Activated T-cell treated with anti-CD3 and anti-CD28 coated beads, Interleukin-2, amount 50 U/mL, for 72 hours (primary cell): Measurements from ENCODE around the gene ZNF597. TPM values are rescaled to one million over a fixed set of nuclear protein-coding genes. Genes with fewer than 3 reads are reported as not detected.
A peak's percentile ranks its signal among the peaks of the same experiment; 100 is the strongest.

ENCODE experiments used
- ATAC-seq, 2 donors: fragments of 150-1000 bp; cut with Tn5 transposase; replicated peaks in 1 of 2; 2 replicates each; pipeline ENCODE4 v1.10.0; 2021; ENCODE audit warnings: moderate library complexity in 2 of 2, mild to moderate bottlenecking in 1 of 2
- DNase-seq, 2 donors: peaks; one replicate each; pipeline ENCODE4 v3.0.0; 2021 to 2022; ENCODE audit warnings: mixed read lengths in 1 of 2
- H3K27ac Mint-ChIP-seq: one replicate; pipeline ENCODE4 v1.8.0; 2022; ENCODE audit warnings: mild to moderate bottlenecking, moderate library complexity, mixed read lengths
- H3K27me3 Mint-ChIP-seq: one replicate; pipeline ENCODE4 v1.8.0; 2022; ENCODE audit warnings: low read depth, mixed read lengths
- H3K36me3 Mint-ChIP-seq, 2 donors: one replicate each; pipeline ENCODE4 v1.8.0; 2022; ENCODE audit warnings: mixed read lengths in 2 of 2, mild to moderate bottlenecking in 1 of 2; ENCODE audit not compliant: insufficient read depth in 2 of 2
- H3K4me1 Mint-ChIP-seq: one replicate; pipeline ENCODE4 v1.8.0; 2022; ENCODE audit warnings: low read depth, mixed read lengths
- H3K4me3 Mint-ChIP-seq, 2 donors: one replicate each; pipeline ENCODE4 v1.8.0; 2022; ENCODE audit warnings: mild to moderate bottlenecking in 2 of 2, mixed read lengths in 2 of 2, moderate library complexity in 2 of 2
- H3K9me3 Mint-ChIP-seq, 2 donors: one replicate each; pipeline ENCODE4 v1.8.0; 2022; ENCODE audit warnings: mixed read lengths in 2 of 2
- total RNA-seq, 2 donors: library from RNA; stranded (reverse); gene quantifications; one replicate each; pipeline ENCODE4 v1.2.3, GENCODE V29; 2022

Gene ZNF597
- total RNA-seq, 2 donors from 2014 or later, result 3.8 to 4.5 TPM

DNA sequence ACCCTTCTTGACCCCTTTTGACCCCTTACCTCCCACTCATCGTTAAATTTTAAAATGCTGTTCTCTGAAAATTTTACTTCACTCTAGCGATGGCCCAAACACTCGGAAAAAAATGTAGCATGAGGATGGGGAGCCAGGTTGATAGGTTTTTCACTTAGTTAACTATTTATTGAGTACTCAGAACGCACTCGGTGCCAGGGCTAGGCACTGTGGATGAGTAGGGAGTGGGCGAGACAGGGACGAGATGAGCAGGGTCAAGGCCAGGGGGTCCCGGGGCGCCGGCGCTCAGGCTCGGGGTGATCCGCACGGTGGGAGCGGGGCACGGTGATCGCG lies 42.9 kb downstream of the ZNF597 start:
- H3K27me3 Mint-ChIP-seq, result no peaks in the 10 kb centered on the region
- peaks cover 52% of the 10 kb centered on the region for H3K4me1 Mint-ChIP-seq
- H3K36me3 Mint-ChIP-seq, result peaks cover 48 to 70% of the 10 kb centered on the region in 2 donors
- H3K4me3 Mint-ChIP-seq, result peak overlapping the region; percentile 86 to 99
- no peak for DNase-seq
- H3K27ac Mint-ChIP-seq, result peak overlapping the region; percentile 88
- H3K9me3 Mint-ChIP-seq, result peaks cover 18 to 25% of the 10 kb centered on the region in 2 donors
- ATAC-seq, result peak; percentile 40 to 43

DNA sequence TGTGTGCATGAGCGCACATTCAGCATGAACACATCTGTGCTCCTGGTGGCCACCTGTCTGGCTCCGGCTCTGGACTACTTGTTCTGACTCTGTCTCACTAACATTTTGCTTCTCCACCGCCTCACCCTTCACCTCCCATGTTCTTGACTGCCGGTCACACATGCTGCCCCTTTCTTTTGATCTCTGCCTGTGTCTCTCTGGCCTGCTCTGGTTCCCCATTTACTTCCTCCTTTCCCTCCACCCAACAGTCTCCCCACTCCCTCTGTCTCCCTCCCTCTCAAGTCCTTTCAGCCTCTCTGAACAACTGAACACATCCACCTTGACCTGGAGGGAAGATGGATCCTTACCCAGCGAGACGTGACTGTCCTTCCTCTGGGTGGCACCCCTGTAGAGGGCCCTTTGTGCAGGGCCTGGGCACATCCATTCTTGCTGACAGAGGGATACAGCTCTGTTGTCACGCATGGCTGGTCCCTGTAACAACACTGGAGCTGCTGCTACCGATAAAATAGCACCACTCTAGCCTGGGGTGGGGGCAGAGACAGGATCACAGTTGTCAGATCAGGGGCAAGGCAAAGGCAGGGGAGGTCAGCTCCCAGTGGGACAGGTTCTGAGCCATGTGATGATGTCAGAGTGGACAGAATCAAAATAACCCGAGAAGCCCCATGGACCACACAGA lies 53.5 kb downstream of the ZNF597 start:
- no peak overlapping the region for H3K27ac Mint-ChIP-seq
- ATAC-seq, result no peak
- peaks cover 26 to 33% of the 10 kb centered on the region in 2 donors for H3K9me3 Mint-ChIP-seq
- DNase-seq, result no peak
- peaks cover 6% of the 10 kb centered on the region for H3K4me1 Mint-ChIP-seq
- no peaks in the 10 kb centered on the region for H3K27me3 Mint-ChIP-seq
- peaks cover 53 to 83% of the 10 kb centered on the region in 2 donors for H3K36me3 Mint-ChIP-seq
- H3K4me3 Mint-ChIP-seq, result no peak overlapping the region

DNA sequence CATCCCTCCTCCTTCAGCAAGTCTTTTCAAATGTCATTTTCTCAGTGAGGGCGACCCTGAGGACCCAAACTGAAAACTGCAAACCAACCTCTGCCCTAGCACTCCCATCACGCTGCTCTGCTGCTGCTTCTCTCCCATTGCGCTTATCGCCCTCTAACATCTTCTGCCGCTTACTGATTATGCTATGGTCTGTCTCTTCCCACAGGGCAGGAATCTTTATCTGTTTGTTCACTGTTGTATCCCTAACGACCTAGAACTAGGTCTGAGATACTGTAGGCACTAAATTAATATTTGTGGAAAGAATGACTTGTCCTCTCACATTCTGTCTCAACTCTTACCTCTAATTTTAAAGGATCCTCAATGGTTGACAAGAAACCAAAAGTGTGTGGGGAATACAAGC lies 55.0 kb downstream of the ZNF597 start:
- Mint-ChIP-seq H3K27ac (no peak overlapping the region), H3K4me3 (no peak overlapping the region), H3K4me1 (no peaks in the 10 kb centered on the region), H3K9me3 (peaks cover 22 to 34% of the 10 kb centered on the region in 2 donors), H3K36me3 (peaks cover 53 to 83% of the 10 kb centered on the region in 2 donors), H3K27me3 (no peaks in the 10 kb centered on the region)
- DNase-seq (no peak), ATAC-seq (no peak)

DNA sequence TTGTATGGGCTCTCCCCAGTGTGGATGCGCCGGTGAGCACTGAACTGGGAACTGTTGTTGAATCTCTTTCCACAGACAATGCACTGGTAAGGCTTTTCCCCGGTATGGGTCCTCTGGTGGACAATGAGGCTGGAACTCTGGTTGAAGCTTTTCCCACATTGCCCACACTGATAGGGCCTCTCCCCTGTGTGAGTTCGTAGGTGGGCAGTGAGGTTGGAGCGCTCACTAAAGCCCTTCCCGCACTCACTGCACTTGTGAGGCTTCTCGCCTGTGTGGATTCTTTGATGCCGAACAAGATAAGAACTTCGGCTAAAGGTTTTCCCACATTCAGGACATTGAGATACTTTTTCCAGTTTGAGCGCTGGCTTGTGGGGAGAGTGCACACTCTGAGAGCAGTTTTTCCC lies 60.3 kb downstream of the ZNF597 start:
- Mint-ChIP-seq H3K27ac (no peak overlapping the region), H3K4me1 (no peaks in the 10 kb centered on the region), H3K36me3 (peaks cover 59 to 83% of the 10 kb centered on the region in 2 donors), H3K9me3 (peaks cover 29 to 39% of the 10 kb centered on the region in 2 donors), H3K27me3 (no peaks in the 10 kb centered on the region), H3K4me3 (no peak overlapping the region)
- no peak for ATAC-seq
- DNase-seq, result no peak

Other genes with a start within 250 kb of the ZNF597 start
- gene ZNF200, start 208.3 kb downstream of the ZNF597 start, total RNA-seq, result 10 to 100 TPM; 14.8 to 15.5 TPM
- under 1 TPM; 0.14 to 0.21 TPM for gene MEFV, start 186.9 kb downstream of the ZNF597 start, total RNA-seq
- gene ZNF263, start 160.0 kb downstream of the ZNF597 start, total RNA-seq, result 10 to 100 TPM; 26.0 to 30.7 TPM
- gene TIGD7, start 138.1 kb downstream of the ZNF597 start, total RNA-seq, result 10 to 100 TPM in 1 of 2 donors, 1 to 10 TPM in 1; 10.0 to 10.3 TPM
- 10 to 100 TPM; 28.3 to 40.4 TPM for gene ZNF75A, start 138.0 kb downstream of the ZNF597 start, total RNA-seq
- not detected for gene OR2C1, start 87.6 kb downstream of the ZNF597 start, total RNA-seq
- 10 to 100 TPM; 17.8 to 20.5 TPM for gene ZSCAN32, start 42.5 kb downstream of the ZNF597 start, total RNA-seq
- gene ZNF174, start 42.3 kb downstream of the ZNF597 start, total RNA-seq, result 10 to 100 TPM; 11.4 to 12.2 TPM
- gene NAA60, start 176 bp upstream of the ZNF597 start, total RNA-seq, result 10 to 100 TPM; 58.5 to 69.7 TPM
- gene C16orf90, start 52.0 kb upstream of the ZNF597 start, total RNA-seq, result not detected
- 10 to 100 TPM; 16.8 to 18.2 TPM for gene CLUAP1, start 57.5 kb upstream of the ZNF597 start, total RNA-seq
- 10 to 100 TPM; 24.1 to 28.8 TPM for gene NLRC3, start 133.9 kb upstream of the ZNF597 start, total RNA-seq
- 10 to 100 TPM; 12.6 to 15.7 TPM for gene SLX4, start 168.1 kb upstream of the ZNF597 start, total RNA-seq
- 10 to 100 TPM; 19.4 to 21.3 TPM for gene DNASE1, start 211.2 kb upstream of the ZNF597 start, total RNA-seq